Heart right ventricle (tissue), 16 donors: ENCODE data around the gene DOCK4. TPM values are rescaled to one million over a fixed set of nuclear protein-coding genes. Genes with fewer than 3 reads are reported as not detected.
A peak's percentile ranks its signal among the peaks of the same experiment; 100 is the strongest.

Experiments used
- ATAC-seq, 8 donors: fragments of 200-7000 bp; cut with Tn5 transposase; one replicate each; pipeline ENCODE4 v1.9.1; 2020; ENCODE audit warnings: mild to moderate bottlenecking in 8 of 8, moderate library complexity in 8 of 8, moderate number of reproducible peaks in 1 of 8
- DNase-seq, 2 donors: peaks; one replicate each; pipeline ENCODE4 v3.0.0-alpha.2; 2020
- H3K27ac ChIP-seq, 10 donors: fragments of 200-600 bp; sonication (generic) in 2 of 10; one replicate each; pipeline versions ENCODE4 v1.5.0 to v1.8.0; 2020 to 2022; ENCODE audit warnings: mild to moderate bottlenecking in 3 of 10
- H3K27me3 ChIP-seq, 7 donors: fragments of 200-600 bp; one replicate each; pipeline ENCODE4 v1.8.0; 2021 to 2022; ENCODE audit warnings: mild to moderate bottlenecking in 2 of 7
- H3K36me3 ChIP-seq, 9 donors: fragments of 200-600 bp; sonication (generic) in 1 of 9; one replicate each; pipeline versions ENCODE4 v1.5.0 to v1.8.0; 2020 to 2022; ENCODE audit warnings: mild to moderate bottlenecking in 2 of 9
- H3K4me1 ChIP-seq, 9 donors: fragments of 200-600 bp; sonication (generic) in 1 of 9; one replicate each; pipeline versions ENCODE4 v1.5.0 to v1.8.0; 2020 to 2022; ENCODE audit warnings: mild to moderate bottlenecking in 4 of 9
- H3K4me3 ChIP-seq, 10 donors: fragments of 200-600 bp; sonication (generic) in 2 of 10; one replicate each; pipeline versions ENCODE4 v1.5.0 to v1.8.0; 2020 to 2022; ENCODE audit warnings: mild to moderate bottlenecking in 7 of 10, moderate library complexity in 2 of 10
- H3K9me3 ChIP-seq, 11 donors: fragments of 200-600 bp in 10 of 11; sonication (generic) in 2 of 11; one replicate each; pipeline versions ENCODE4 v1.5.0 to v1.8.0; 2013 to 2022; ENCODE audit warnings: mild to moderate bottlenecking in 2 of 11, control low read depth in 1 of 11, moderate library complexity in 1 of 11
- WGBS, 2 donors: extraction: QIAGEN DNeasy Blood & Tissue Kit; methylation state at CpG; one replicate each; pipeline ENCODE4 v1.1.7; 2013; ENCODE audit warnings: inconsistent platforms in 1 of 2; 5-methylcytosine and 5-hydroxymethylcytosine counted together
- intact Hi-C, 10 donors: fragments of 100-400 bp; cut with DNase I; formaldehyde crosslinking; loops; one replicate each; pipeline versions ENCODE4 v1.11.1 to v1.14.2; 2022
- polyA plus RNA-seq, 2 donors: library from polyadenylated mRNA; stranded (reverse); fragments of 200-250 nt; gene quantifications; one replicate each; pipeline ENCODE4 v1.2.3, GENCODE V29; 2013
- total RNA-seq, 10 donors: library from RNA; stranded (reverse); fragmentation: NEBNext Ultra II Directional in 3 of 10; extraction: Animal tissue kit (Norgen Biotek cat#: 25700) in 3 of 10; gene quantifications; one replicate each; pipeline versions ENCODE4 v1.2.1 to v1.2.4, GENCODE V29; 2021 to 2023
- TF ChIP-seq, protein P1 (sequence below), 9 donors: fragments of 200-600 bp; sonication (generic) in 2 of 9; IDR thresholded peaks; one replicate each; pipeline versions ENCODE4 v1.5.0 to v1.8.0; 2021 to 2022; ENCODE audit warnings: antibody characterized with exemption in 9 of 9, mild to moderate bottlenecking in 5 of 9, moderate library complexity in 1 of 9
- donor health status: Arrhythmogenic right ventricular cardiomyopathy.
- donor health status: ischemic (EF 13 %, LVEDD 7.1; RV severe dilation, severe dysfunction).
- donor health status: healthy with polysubstance abuse.
- donor health status: DM: no; HTN: yes; CAD: no.
- donor health status: DM: no; HTN: no; CAD: no.
- donor health status: ischemic (EF 25% LVEDD 6.9; RV normal size, moderate dysfunction).
- donor health status: ischemic (EF 25% LVEDD 5.7; RV mildly dilated, moderate dysfunction).
- donor health status: healthy.
- donor health status: DM: yes; HTN: yes; CAD: no.
- donor health status: Ischemic cardiomyopathy.
- donor health status: ischemic (EF 35%, LVEDD 5.7; RV mildly dilated, moderate dysfunction).
- donor health status: nonischemic (EF 11% LVEDD 7.7; RV severe dilation, severe dysfunction).
- donor health status: DM: yes; HTN: yes; CAD: no.
- donor health status: PGD.
- donor health status: ischemic (EF 29% LVEDD 5.4; RV normal size, mild dysfunction).
- donor health status: nonischemic (EF 23%, LVEDD 6.1; RV moderate dilation, normal function).

DOCK4 gene
- total and polyA plus RNA-seq, 12 donors, result 2.6 to 26.8 (median 14.7) TPM

- intact Hi-C loops, result no loop called here
- Histone ChIP-seq H3K4me3 (no peak overlapping the region), H3K36me3 (no peaks in the 10 kb centered on the region), H3K9me3 (no peaks in the 10 kb centered on the region), H3K27me3 (no peaks in the 10 kb centered on the region), H3K27ac (no peak overlapping the region), H3K4me1 (peaks cover 0 to 56% (median 24%) of the 10 kb centered on the region in 9 donors)
- DNase-seq, result no peak
- TF ChIP-seq, protein P1, sequence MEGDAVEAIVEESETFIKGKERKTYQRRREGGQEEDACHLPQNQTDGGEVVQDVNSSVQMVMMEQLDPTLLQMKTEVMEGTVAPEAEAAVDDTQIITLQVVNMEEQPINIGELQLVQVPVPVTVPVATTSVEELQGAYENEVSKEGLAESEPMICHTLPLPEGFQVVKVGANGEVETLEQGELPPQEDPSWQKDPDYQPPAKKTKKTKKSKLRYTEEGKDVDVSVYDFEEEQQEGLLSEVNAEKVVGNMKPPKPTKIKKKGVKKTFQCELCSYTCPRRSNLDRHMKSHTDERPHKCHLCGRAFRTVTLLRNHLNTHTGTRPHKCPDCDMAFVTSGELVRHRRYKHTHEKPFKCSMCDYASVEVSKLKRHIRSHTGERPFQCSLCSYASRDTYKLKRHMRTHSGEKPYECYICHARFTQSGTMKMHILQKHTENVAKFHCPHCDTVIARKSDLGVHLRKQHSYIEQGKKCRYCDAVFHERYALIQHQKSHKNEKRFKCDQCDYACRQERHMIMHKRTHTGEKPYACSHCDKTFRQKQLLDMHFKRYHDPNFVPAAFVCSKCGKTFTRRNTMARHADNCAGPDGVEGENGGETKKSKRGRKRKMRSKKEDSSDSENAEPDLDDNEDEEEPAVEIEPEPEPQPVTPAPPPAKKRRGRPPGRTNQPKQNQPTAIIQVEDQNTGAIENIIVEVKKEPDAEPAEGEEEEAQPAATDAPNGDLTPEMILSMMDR (IDR thresholded peaks at IDR 0.05), result no peak
- no peak for ATAC-seq
- WGBS, 2 donors, result 97 to 98% methylated on average over 2 of the region's 2 CpGs
Observed at GRCh38 chr7:112116358-112116757, 89.8 kb downstream of the DOCK4 start.

DNA sequence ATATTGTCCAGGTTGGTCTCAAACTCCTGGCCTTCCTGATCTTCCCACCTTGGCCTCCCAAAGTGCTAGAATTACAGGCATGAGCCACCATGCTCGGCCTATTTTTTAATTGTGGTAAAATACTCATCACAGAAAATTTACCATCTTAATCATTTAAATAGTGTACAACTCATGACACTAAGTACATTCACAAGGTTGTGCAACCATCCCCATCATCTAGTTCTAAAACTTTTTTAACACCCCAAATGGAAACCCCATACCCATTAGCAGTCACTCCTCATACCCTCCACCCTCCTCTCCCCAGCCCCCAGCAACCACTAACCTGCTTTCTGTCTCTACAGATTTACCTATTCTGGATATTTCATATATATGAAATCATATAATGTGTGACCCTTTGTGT lies 90.3 kb downstream of the DOCK4 start:
- no peak overlapping the region for H3K27ac ChIP-seq
- TF ChIP-seq, protein P1 (IDR thresholded peaks at IDR 0.05), result no peak
- 98 to 100% methylated on average over 1 of the region's 1 CpG for WGBS, 2 donors
- peaks cover 0 to 53% (median 24%) of the 10 kb centered on the region in 9 donors for H3K4me1 ChIP-seq
- intact Hi-C loops, result no loop called here
- no peak overlapping the region for H3K4me3 ChIP-seq
- H3K9me3 ChIP-seq, result no peaks in the 10 kb centered on the region
- no peaks in the 10 kb centered on the region for H3K27me3 ChIP-seq
- ATAC-seq, result no peak
- no peak for DNase-seq
- no peaks in the 10 kb centered on the region for H3K36me3 ChIP-seq

DNA sequence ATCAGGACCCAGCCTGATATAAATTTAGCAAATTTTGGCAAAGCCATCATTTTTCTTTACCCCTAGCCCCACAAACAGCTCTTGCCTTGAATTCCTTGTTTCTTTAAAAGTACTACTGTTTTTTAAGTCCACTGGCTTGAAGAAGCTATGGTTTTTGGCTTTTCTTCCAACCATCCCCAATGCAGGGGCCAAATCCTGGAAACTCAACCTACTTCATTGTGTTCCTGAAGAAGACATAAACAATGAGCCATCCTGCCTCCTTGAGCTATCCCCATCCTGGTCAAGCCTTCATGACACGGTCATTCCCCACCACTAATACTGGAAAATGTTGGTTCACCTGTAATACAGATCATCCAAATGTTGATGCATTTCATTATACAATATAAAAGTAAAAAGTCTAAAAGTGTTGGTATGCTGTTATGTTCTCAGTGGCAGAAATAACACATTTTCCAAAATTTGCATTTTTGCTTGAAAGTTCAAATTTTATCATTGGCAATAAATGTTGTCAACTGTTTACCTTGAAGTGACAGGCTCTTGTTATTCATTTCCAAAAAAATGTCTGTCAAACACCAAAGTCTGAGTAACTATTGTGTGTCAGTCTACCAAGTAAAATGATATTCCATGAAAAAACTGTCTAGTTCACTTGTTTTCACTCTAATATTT lies 92.2 kb downstream of the DOCK4 start:
- Histone ChIP-seq H3K27ac (peak overlapping the region in 1 of 10 donors; percentile 85), H3K36me3 (no peaks in the 10 kb centered on the region)
- 91 to 92% methylated on average over 1 of the region's 1 CpG for WGBS, 2 donors

GRCh38 chr7:112112822-112113255 lies 93.4 kb downstream of the DOCK4 start:
- TF ChIP-seq, protein P1 (IDR thresholded peaks at IDR 0.05), result no peak
- no peaks in the 10 kb centered on the region for H3K27me3 ChIP-seq
- peak in 7 of 8 donors; percentile 31 to 76 (median 63) for ATAC-seq
- 21 to 45% methylated on average over 5 of the region's 5 CpGs for WGBS, 2 donors
- H3K27ac ChIP-seq, result peak overlapping the region in 7 of 10 donors; percentile 27 to 85 (median 62)
- DNase-seq, result no peak
- no peaks in the 10 kb centered on the region for H3K9me3 ChIP-seq
- H3K4me3 ChIP-seq, result peak overlapping the region in 2 of 10 donors; percentile 1 to 3
- intact Hi-C loops, result no loop called here
- H3K4me1 ChIP-seq, result peaks cover 0 to 55% (median 33%) of the 10 kb centered on the region in 9 donors
- no peaks in the 10 kb centered on the region for H3K36me3 ChIP-seq

More for the DNA sequence above, 92.2 kb downstream of the DOCK4 start:
- TF ChIP-seq, protein P1 (IDR thresholded peaks at IDR 0.05), result no peak
- no peak for ATAC-seq
- Histone ChIP-seq H3K4me1 (peaks cover 0 to 50% (median 26%) of the 10 kb centered on the region in 9 donors), H3K4me3 (no peak overlapping the region), H3K9me3 (no peaks in the 10 kb centered on the region), H3K27me3 (no peaks in the 10 kb centered on the region)
- intact Hi-C loops, result no loop called here
- no peak for DNase-seq
